ENCODE results near the gene WDR82. TPM values are rescaled to one million over a fixed set of nuclear protein-coding genes. Genes with fewer than 3 reads are reported as not detected.

The WDR82 gene
- total and polyA plus RNA-seq, 9 of the 15 experiments (the other 6 are each of a cell fraction or from before 2014, with no cell fraction given), result 6.4 to 62.9 (median 37.1) TPM

GRCh38 chr3:52242039-52242438 is 36.4 kb downstream of the WDR82 start (continued):
- no peak for TF ChIP-seq MCM2 (IDR thresholded peaks at IDR 0.05; ENCODE audit: low read depth)
- TF ChIP-seq C11orf30 (IDR thresholded peaks at IDR 0.05; ENCODE audit: low read depth), result no peak
- no peak for TF ChIP-seq ZNF408 (CRISPR knock-in tag; IDR thresholded peaks at IDR 0.05; ENCODE audit: low read depth)
- TF ChIP-seq TAL1 (IDR thresholded peaks at IDR 0.05), result peak; percentile 47
- TF ChIP-seq JUN (IDR thresholded peaks at IDR 0.05; ENCODE audit: borderline replicate concordance, low read depth, low read length), result no peak
- TF ChIP-seq JUN (CRISPR knock-in tag; IDR thresholded peaks at IDR 0.05; ENCODE audit: borderline replicate concordance), result no peak
- peak; percentile 57; the same call in 1 of the 2 replicates for TF ChIP-seq ARID1B (IDR thresholded peaks at IDR 0.05)
- TF ChIP-seq PKNOX1 (IDR thresholded peaks at IDR 0.05), result peak; percentile 62
- TF ChIP-seq RCOR1 (IDR thresholded peaks at IDR 0.05; ENCODE audit: borderline replicate concordance in 1 of 2, low read depth in 2 of 2, low read length in 2 of 2), result 0 out of 4 replicates have a peak, but pooled peaks of 1 of the 2 experiments have one; percentile 30
- no peak for TF ChIP-seq BRD4 (IDR thresholded peaks at IDR 0.05)
- peak; percentile 56 for TF ChIP-seq CBFA2T3 (IDR thresholded peaks at IDR 0.05)
- no peak for TF ChIP-seq FUS (optimal IDR thresholded peaks at IDR 0.05; ENCODE audit: low read depth, low read length)
- TF ChIP-seq MEIS2 (IDR thresholded peaks at IDR 0.05; ENCODE audit: partially characterized antibody), result peak; percentile 72
- TF ChIP-seq U2AF1 (optimal IDR thresholded peaks at IDR 0.05; ENCODE audit: low read depth, low read length), result no peak
- no peak for TF ChIP-seq ZBTB9 (CRISPR knock-in tag; IDR thresholded peaks at IDR 0.05)
- TF ChIP-seq ZNF12 (CRISPR knock-in tag; IDR thresholded peaks at IDR 0.05), result no peak
- TF ChIP-seq DPF2 (IDR thresholded peaks at IDR 0.05), result no peak
